GM06990 (cell line): ENCODE data around the gene MUC2.

Experiments
- DNase-seq: peaks from one replicate; pipeline ENCODE4 v3.0.0-alpha.2; 2011; ENCODE audit not compliant: insufficient read length; ENCODE audit errors: extremely low read depth
- H3K27me3 ChIP-seq: replicated peaks from 2 replicates; pipeline ENCODE4 v1.6.0; 2011; ENCODE audit warnings: low read length; ENCODE audit not compliant: control insufficient read depth, insufficient read depth
- H3K36me3 ChIP-seq: 2 replicates; pipeline ENCODE4 v1.5.1; 2011; ENCODE audit warnings: low read length; ENCODE audit not compliant: control insufficient read depth, insufficient read depth
- H3K4me3 ChIP-seq: replicated peaks from 2 replicates; pipeline ENCODE4 v1.5.1; 2011; ENCODE audit warnings: low read depth, mild to moderate bottlenecking, control low read depth, low read length
- TF ChIP-seq, protein P1 (sequence below): IDR thresholded peaks from 2 replicates; pipeline ENCODE4 v1.5.1; 2011; ENCODE audit warnings: low read length, control low read depth, mild to moderate bottlenecking, inconsistent platforms; ENCODE audit not compliant: insufficient read depth, poor library complexity, severe bottlenecking

MUC2 gene

DNA sequence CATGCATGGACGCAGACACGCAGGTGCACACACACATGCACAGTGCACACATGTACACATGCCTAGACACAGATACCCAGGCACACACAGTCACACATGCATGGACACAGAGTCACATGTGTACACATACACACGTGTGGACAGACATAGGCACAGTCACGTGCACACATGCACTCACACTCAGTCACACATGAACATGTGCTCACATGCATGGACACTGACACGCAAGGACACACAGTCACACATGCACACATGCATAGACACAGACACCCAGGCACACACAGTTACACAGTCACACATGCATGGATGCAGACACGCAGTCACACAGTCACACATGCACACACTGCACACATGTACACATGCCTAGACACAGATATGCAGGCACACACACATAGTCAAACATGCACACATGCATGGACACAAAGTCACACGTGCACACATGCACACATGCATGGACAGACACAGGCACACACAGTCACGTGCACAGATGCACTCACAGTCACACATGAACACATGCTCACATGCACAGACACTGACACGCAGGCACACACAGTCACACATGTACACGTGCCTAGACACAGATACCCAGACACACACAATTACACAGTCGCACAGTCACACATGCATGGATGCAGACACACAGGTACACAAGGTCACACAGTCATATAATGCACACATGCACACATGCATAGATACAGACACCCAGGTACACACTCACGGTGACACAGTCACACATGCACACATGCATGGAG, 16.8 kb downstream of the MUC2 start:
- TF ChIP-seq, protein P1, sequence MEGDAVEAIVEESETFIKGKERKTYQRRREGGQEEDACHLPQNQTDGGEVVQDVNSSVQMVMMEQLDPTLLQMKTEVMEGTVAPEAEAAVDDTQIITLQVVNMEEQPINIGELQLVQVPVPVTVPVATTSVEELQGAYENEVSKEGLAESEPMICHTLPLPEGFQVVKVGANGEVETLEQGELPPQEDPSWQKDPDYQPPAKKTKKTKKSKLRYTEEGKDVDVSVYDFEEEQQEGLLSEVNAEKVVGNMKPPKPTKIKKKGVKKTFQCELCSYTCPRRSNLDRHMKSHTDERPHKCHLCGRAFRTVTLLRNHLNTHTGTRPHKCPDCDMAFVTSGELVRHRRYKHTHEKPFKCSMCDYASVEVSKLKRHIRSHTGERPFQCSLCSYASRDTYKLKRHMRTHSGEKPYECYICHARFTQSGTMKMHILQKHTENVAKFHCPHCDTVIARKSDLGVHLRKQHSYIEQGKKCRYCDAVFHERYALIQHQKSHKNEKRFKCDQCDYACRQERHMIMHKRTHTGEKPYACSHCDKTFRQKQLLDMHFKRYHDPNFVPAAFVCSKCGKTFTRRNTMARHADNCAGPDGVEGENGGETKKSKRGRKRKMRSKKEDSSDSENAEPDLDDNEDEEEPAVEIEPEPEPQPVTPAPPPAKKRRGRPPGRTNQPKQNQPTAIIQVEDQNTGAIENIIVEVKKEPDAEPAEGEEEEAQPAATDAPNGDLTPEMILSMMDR: no peak
- no peaks in the 10 kb centered on the region for H3K27me3 ChIP-seq
- H3K4me3 ChIP-seq: no peak overlapping the region
- no peak for DNase-seq
- H3K36me3 ChIP-seq: no peaks in the 10 kb centered on the region

DNA sequence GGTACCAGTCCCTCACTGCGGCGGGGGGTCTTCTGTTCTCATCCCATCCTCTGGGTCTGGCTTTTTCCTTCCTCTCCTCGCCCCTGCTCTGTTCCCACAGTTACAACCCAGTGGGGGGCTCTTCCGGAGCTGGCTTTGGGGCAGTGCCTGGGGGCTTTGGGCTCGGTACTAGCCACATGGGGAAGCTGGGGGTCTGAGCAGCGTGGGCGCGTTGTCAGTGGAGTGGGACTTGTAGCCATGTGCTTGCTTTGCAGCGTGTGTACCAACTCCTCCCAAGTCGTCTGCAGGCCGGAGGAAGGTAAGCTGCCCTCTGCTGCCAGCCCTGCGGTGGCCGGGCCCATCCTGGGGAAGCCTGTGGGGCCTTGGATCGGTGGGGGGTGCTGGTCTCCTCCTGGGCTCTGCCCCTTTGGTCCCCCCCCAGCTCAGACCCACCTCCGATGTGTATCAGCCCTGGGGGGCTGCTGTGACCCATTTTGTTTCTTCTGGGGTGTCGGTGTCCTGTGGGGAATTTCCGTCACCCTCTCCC, 17.5 kb downstream of the MUC2 start:
- no peaks in the 10 kb centered on the region for H3K36me3 ChIP-seq
- H3K27me3 ChIP-seq: no peaks in the 10 kb centered on the region
- TF ChIP-seq, protein P1: no peak
- no peak for DNase-seq
- no peak overlapping the region for H3K4me3 ChIP-seq

DNA sequence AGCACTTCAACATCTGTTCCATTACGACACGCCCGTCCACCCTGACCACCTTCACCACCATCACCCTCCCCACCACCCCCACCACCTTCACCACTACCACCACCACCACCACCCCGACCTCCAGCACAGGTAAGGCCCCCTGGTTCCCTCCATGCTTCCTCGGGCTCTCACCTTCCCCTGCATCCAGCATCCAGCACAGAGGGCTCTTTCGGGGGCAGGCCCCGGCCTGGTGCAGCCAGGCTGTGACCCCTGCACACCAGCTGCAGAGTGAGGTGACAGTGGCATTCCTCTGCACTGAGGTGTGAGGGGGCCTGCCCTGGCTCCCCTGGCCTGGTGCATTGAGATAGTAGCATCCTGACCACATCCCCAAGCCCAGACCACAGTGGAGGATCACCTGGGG, 18.2 kb downstream of the MUC2 start:
- DNase-seq: no peak
- no peaks in the 10 kb centered on the region for H3K36me3 ChIP-seq
- no peaks in the 10 kb centered on the region for H3K27me3 ChIP-seq
- H3K4me3 ChIP-seq: no peak overlapping the region
- TF ChIP-seq, protein P1: no peak

DNA sequence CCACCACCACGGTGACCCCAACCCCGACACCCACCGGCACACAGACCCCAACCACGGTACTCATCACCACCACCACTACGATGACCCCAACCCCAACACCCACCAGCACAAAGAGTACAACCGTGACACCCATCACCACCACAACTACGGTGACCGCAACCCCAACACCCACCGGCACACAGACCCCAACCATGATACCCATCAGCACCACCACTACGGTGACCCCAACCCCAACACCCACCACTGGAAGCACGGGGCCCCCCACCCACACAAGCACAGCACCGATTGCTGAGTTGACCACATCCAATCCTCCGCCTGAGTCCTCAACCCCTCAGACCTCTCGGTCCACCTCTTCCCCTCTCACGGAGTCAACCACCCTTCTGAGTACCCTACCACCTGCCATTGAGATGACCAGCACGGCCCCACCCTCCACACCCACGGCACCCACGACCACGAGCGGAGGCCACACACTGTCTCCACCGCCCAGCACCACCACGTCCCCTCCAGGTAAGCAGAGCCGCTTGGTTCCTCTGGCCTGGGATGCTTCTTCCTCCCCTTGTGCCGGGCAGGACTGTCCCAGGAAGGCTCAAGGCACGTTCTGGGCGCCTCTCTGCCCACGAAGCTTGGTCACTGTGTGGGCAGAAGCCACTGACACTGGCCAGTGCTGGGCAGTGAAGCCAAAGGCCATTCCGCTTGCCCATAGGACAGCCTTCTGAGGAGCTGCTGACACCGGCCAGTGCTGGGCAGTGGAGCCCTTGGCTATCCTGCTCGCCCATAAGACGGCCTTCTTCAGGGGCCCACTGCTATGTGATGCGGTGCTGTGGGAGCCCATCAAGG, 25.1 kb downstream of the MUC2 start:
- H3K36me3 ChIP-seq: no peaks in the 10 kb centered on the region
- no peak overlapping the region for H3K4me3 ChIP-seq
- TF ChIP-seq, protein P1: no peak
- H3K27me3 ChIP-seq: no peaks in the 10 kb centered on the region
- DNase-seq: no peak

DNA sequence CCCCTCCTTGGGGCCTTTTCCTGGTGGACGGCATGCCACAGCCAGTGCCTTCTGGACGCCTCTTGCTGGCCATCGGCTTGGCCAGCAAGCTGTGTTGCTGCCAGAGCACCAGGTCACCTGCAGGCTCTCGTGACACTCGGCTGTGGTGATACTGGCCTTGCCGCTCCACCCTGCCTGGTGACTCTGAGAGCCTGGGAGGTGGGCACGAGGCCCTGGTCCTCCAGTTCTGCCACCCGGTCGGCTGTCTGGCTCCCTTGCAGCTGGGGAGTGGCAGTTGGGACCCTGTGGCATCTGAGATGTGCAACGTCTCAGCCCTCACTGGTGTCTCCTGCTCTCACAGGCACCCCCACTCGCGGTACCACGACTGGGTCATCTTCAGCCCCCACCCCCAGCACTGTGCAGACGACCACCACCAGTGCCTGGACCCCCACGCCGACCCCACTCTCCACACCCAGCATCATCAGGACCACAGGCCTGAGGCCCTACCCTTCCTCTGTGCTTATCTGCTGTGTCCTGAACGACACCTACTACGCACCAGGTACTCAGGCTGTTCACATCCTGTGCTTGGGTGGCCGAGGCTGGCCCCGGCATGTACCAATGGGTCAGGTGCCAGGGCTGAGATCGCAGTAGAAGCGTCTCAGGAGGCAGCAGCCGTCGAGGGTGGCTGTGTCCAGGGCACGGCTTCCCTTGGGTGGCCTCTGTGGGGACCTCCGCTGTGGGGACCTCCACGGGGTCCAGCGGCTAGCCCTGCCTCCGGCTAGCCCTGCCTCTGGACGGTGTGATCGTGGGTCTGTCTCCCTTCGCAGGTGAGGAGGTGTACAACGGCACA, 26.0 kb downstream of the MUC2 start:
- H3K4me3 ChIP-seq: no peak overlapping the region

More for the DNA sequence above, 26.0 kb downstream of the MUC2 start:
- no peaks in the 10 kb centered on the region for H3K36me3 ChIP-seq
- DNase-seq: no peak
- TF ChIP-seq, protein P1: no peak
- no peaks in the 10 kb centered on the region for H3K27me3 ChIP-seq
